Measurements from ENCODE around the gene MXRA7. TPM values are rescaled to one million over a fixed set of nuclear protein-coding genes. Genes with fewer than 3 reads are reported as not detected.

Gene MXRA7
- total and polyA plus RNA-seq, 2 of the 4 experiments (the other 2 are of a cell fraction), result 168 to 231 TPM

DNA sequence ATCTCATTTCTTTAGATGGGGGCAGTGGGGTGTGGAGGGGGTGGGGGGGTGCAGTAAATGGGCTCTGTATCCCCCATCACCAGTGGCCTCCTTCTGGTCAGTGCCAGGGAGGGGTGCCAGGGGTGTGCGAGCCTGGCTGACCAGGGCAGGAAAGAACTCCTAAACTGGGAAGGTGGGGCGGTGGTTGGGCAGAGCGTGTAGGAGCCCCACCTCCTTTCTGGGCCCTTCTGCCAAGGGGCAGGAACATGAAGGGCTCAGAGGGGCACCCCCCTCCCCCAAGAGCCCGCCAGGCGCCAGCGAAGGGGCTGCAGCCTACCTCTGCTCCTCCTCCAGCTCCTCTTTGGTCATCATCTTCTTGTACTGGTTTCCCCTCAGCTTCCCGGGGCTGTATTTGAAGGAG, 26.0 kb downstream of the MXRA7 start:
- peaks cover 26% of the 10 kb centered on the region for H3K4me1 ChIP-seq (ENCODE audit: control insufficient read depth, insufficient read depth, low read length)
- H3K9me1 ChIP-seq (ENCODE audit: insufficient read depth, low read length), result peaks cover 10% of the 10 kb centered on the region
- no peak overlapping the region for H4K5ac ChIP-seq (ENCODE audit: low read depth, low read length)
- TF ChIP-seq MXI1 (IDR thresholded peaks at IDR 0.05; ENCODE audit: borderline replicate concordance, low read depth, low read length), result no peak
- TF ChIP-seq, protein P1, sequence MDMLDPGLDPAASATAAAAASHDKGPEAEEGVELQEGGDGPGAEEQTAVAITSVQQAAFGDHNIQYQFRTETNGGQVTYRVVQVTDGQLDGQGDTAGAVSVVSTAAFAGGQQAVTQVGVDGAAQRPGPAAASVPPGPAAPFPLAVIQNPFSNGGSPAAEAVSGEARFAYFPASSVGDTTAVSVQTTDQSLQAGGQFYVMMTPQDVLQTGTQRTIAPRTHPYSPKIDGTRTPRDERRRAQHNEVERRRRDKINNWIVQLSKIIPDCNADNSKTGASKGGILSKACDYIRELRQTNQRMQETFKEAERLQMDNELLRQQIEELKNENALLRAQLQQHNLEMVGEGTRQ (IDR thresholded peaks at IDR 0.05; ENCODE audit: low read depth, low read length), result no peak
- no peak for DNase-seq
- H2BK15ac ChIP-seq (ENCODE audit: low read depth, low read length), result no peak overlapping the region
- H3K14ac ChIP-seq (replicated peaks; ENCODE audit: low read depth, low read length), result no peak overlapping the region
- dilution Hi-C loops (cut with HindIII; ENCODE audit: low sequenced_read_pairs, unreplicated experiment) (no loop called here), in situ Hi-C loops (cut with MboI; ENCODE audit: low sequenced_read_pairs) (no loop called here), intact Hi-C loops (cut with micrococcal nuclease) (loop anchor here (10.0 kb wide), 1 partner anchor 1920 kb away; no protein-coding TSS in a partner anchor)
- no peak overlapping the region for H3K4ac ChIP-seq (ENCODE audit: low read depth, low read length)
- peaks cover 5 to 74% of the 10 kb centered on the region in 2 experiments; a peak in 3 of 4 replicates for H3K79me1 ChIP-seq (ENCODE audit: low read depth in 1 of 2, low read length in 2 of 2)
- H2AFZ ChIP-seq (replicated peaks; ENCODE audit: low read length, poor library complexity), result no peak overlapping the region
- ChIA-PET CTCF (no interaction called here), POLR2A (ENCODE audit: unreplicated experiment) (interaction anchor here (0.5 kb wide), 1 partner anchor 118 kb away, joined by 3 read pairs; no protein-coding TSS in a partner anchor)
- no peak overlapping the region for H2BK5ac ChIP-seq (ENCODE audit: low read depth, low read length, poor library complexity, severe bottlenecking)
- no peak overlapping the region for H2AK5ac ChIP-seq (ENCODE audit: low read depth, low read length)
- H3K9me3 ChIP-seq (ENCODE audit: control insufficient read depth, insufficient read depth, low read length), result no peaks in the 10 kb centered on the region
- no peak overlapping the region for H2AK9ac ChIP-seq (replicated peaks; ENCODE audit: low read depth, low read length, poor library complexity)
- H3K4me2 ChIP-seq (ENCODE audit: low read depth, low read length), result no peak overlapping the region
- H4K91ac ChIP-seq (ENCODE audit: insufficient read depth, low read depth, low read length), result no peak overlapping the region
- H3K18ac ChIP-seq (ENCODE audit: low read depth, low read length), result no peak overlapping the region
- no peak overlapping the region for H3K4me3 ChIP-seq (ENCODE audit: insufficient read depth, low read depth, low read length)
- no TSS peak for BruUV-seq (replicated peaks)
- WGBS, 2 experiments (ENCODE audit: extremely low coverage in 2 of 2, insufficient read length in 1 of 2), result no CpG with 5 or more reads among the region's 7 CpGs
- no peak overlapping the region for H3K9ac ChIP-seq (ENCODE audit: low read depth, low read length)
- ATAC-seq (ENCODE audit: low read depth), result no peak
- no peak overlapping the region for H3K56ac ChIP-seq (ENCODE audit: extremely low read depth, insufficient read depth, low read length)
- H3K27ac ChIP-seq (ENCODE audit: insufficient read depth, low read length), result no peak overlapping the region
- H3K36me3 ChIP-seq (ENCODE audit: control insufficient read depth, insufficient read depth, low read length), result peaks cover 49% of the 10 kb centered on the region
- H2BK20ac ChIP-seq (ENCODE audit: low read depth, low read length), result no peak overlapping the region
- H2BK120ac ChIP-seq (ENCODE audit: low read depth, low read length), result no peak overlapping the region
- H4K8ac ChIP-seq (ENCODE audit: low read depth in 2 of 2, low read length in 2 of 2), result no peak overlapping the region
- H4K20me1 ChIP-seq (ENCODE audit: insufficient read depth, low read length), result peaks cover 38% of the 10 kb centered on the region
- no peak overlapping the region for H3K23ac ChIP-seq (ENCODE audit: low read depth, low read length)
- H3K27me3 ChIP-seq (ENCODE audit: control insufficient read depth, insufficient read depth, low read length), result no peaks in the 10 kb centered on the region

Data from IMR-90 (cell line).